GM12865 (cell line): Measurements from ENCODE around the gene NTN1.

Source experiments
- DNase-seq: peaks from one replicate; pipeline ENCODE4 v3.0.0; 2010; ENCODE audit warnings: low read depth
- H3K4me3 ChIP-seq: 2 replicates; pipeline ENCODE4 v1.5.1; 2011; ENCODE audit warnings: mild to moderate bottlenecking, low read depth, low read length, control low read depth
- TF ChIP-seq, protein P1 (sequence below): IDR thresholded peaks from 2 replicates; pipeline ENCODE4 v1.5.1; 2011; ENCODE audit warnings: low read length, control low read depth, low read depth, inconsistent platforms; ENCODE audit not compliant: insufficient read depth; ENCODE audit errors: missing control alignments

The NTN1 gene

DNA sequence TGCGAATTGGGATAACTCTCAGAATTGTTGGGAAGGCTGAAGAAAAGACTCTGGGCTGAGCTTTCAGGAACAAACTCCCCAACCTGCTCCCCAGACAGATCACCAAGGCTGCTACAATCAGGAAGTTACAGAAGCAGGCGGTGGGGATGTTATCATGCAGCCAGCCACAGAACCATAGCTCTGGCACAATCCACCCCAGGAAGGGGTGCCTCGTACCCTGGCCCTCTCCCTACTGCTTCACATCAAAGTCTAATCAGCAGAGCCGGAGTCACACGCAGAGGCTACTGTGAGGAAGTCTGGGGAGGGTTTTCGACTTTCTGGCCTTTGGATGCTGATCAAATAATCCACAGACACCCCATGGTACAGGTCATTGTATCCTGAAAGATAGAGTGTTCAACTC lies 86.8 kb downstream of the NTN1 start:
- no peak overlapping the region for H3K4me3 ChIP-seq
- TF ChIP-seq, protein P1, sequence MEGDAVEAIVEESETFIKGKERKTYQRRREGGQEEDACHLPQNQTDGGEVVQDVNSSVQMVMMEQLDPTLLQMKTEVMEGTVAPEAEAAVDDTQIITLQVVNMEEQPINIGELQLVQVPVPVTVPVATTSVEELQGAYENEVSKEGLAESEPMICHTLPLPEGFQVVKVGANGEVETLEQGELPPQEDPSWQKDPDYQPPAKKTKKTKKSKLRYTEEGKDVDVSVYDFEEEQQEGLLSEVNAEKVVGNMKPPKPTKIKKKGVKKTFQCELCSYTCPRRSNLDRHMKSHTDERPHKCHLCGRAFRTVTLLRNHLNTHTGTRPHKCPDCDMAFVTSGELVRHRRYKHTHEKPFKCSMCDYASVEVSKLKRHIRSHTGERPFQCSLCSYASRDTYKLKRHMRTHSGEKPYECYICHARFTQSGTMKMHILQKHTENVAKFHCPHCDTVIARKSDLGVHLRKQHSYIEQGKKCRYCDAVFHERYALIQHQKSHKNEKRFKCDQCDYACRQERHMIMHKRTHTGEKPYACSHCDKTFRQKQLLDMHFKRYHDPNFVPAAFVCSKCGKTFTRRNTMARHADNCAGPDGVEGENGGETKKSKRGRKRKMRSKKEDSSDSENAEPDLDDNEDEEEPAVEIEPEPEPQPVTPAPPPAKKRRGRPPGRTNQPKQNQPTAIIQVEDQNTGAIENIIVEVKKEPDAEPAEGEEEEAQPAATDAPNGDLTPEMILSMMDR = no peak
- no peak for DNase-seq

DNA sequence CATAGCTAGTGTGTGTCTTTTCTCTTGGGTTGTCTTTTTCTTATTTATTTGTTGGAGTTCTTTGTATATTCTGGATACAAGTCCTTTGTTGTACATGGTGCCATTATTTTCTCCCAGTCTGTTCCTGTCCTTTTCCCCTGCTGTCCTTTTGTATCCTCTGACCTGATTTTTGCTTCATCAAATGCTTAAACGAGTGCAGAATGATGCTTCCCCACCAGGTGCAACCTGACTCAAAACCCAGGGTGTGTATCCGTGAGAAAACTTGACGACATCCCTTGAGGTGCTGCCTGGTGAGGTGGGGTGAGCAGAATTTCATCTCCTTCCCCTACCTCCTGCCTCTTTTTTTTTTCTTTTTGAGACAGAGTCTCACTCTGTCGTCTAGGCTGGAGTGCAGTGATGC lies 88.6 kb downstream of the NTN1 start:
- DNase-seq = no peak
- H3K4me3 ChIP-seq = no peak overlapping the region
- TF ChIP-seq, protein P1 = no peak

DNA sequence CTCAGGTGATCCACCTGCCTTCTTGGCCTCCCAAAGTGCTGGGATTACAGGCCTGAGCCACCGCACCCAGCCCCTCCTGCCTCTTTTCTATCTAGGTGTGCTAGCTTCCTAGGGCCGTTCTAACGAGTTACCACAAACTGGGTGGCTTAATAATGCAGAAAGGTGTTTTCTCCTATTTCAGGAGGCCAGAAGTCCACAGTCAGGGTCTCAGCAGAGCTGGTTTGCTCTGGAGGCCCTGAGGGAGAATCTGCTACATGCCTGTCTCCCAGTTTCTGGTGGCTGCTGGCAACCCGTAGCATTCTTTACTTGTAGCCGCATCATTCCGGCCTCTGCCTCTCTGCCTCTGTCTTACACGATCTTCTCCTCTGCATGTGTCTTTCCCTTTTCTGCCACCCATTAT lies 89.2 kb downstream of the NTN1 start:
- no peak for DNase-seq
- TF ChIP-seq, protein P1 = no peak

DNA sequence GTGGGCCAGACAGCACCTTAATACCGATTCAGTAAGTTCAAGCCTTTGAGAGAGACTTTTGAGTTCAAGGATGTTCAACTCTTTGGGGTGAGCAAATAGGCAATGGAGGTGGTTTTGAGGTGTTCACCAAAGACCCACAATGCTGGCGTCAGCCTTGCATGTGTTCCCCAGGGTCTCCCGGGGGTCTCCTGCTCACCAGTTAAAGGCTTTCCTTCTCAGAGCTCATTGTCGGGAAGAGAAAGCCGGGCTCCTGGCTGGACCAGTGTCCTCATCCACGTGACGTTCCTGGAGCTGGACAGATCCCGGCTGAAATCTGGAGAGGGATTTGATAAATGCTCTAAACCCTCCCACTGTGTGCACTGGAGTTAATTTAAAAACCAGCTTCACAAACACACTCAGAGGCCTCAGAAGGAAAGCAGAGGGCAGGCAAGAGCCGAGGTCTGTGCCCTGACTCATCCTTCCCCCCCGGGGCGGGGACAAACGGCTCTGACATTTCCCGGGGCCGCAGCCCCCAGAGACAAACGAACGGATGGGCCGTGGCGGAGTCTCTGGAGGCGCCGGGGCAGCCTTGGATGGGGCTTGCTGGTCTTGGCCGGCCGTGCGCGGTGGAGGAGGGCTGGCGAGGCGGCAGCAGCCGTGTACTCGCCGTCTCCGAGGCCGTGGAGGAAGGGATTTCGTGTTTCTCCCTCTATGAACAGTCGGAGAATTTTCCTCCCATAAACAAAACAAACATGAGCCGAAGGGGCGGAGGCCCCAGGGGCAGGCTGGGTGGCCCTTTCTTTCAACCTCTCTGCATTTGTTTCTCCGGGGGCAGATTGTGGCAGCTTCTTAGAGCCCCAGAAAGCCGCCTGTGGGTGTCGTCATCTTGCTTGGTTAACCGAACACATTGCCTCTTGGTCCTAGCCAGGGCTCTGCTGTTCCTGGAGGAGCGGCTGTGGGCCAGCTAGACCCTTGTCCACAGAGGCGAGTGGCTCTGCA lies 94.2 kb downstream of the NTN1 start:
- TF ChIP-seq, protein P1 = no peak
- H3K4me3 ChIP-seq = no peak overlapping the region
- DNase-seq = no peak

More for the DNA sequence above, 89.2 kb downstream of the NTN1 start:
- H3K4me3 ChIP-seq = no peak overlapping the region

DNA sequence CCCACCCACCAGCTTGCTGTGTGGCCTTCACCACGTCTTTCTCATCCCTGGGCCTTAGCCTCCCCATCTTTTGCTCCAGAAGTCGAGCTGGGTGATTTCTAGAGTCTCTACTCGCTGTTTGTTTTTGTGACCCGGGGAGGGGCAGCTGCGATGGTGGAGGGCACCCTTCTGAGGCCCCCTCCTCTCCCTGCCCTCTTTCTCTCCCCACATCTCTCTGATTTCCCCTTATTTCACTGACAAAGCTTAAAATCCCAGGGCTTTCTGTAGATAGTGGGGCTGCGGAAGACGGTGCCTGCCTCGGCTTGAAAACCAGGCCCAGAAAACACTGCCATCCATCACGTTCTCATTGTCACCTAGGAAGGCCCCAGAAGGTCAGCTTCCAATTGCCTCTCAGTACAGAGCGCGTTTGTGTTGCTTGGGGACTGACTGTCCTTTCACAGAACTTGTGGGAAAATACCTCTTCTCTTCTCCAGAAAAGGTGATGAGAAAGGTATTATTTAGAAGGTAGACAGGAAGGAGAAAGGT lies 95.1 kb downstream of the NTN1 start:
- H3K4me3 ChIP-seq = no peak overlapping the region
- TF ChIP-seq, protein P1 = no peak
- no peak for DNase-seq

DNA sequence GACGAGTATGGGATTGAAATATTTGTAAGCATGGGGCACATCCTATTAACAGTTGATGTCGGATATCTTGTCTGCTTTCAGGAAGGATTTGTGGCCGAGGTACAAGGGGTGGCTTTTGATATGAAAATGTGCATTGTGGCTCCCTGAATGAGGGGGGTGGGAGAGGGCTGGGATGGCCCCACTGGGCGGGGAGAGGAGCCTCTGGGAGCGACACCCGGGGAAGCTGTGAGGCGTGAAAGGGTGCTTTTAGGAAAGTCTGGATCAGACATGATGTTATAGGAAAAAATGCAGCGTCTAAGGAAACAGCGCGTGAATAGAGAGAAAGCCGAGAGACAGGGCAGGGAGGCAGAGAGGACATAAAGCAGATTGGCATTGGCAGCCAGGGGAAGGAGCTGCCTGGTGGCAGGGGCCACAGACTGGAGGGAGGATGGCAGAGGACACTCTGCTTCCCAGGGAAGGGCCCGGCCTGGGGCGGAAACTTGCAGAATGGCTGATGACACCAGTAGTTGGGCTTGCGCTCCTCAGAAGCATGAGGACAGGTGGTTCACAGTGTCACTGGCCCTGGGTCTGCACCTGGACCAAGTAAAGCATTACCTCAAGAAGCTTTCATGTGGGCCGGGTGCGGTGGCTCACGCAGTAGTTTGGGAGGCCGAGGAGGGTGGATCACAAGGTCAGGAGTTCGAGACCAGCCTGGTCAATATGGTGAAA lies 95.7 kb downstream of the NTN1 start:
- no peak overlapping the region for H3K4me3 ChIP-seq
- TF ChIP-seq, protein P1 = no peak

More for the DNA sequence above, 95.7 kb downstream of the NTN1 start:
- DNase-seq = no peak
